ENCODE measurements around the gene TNNC1.

The TNNC1 gene

DNA sequence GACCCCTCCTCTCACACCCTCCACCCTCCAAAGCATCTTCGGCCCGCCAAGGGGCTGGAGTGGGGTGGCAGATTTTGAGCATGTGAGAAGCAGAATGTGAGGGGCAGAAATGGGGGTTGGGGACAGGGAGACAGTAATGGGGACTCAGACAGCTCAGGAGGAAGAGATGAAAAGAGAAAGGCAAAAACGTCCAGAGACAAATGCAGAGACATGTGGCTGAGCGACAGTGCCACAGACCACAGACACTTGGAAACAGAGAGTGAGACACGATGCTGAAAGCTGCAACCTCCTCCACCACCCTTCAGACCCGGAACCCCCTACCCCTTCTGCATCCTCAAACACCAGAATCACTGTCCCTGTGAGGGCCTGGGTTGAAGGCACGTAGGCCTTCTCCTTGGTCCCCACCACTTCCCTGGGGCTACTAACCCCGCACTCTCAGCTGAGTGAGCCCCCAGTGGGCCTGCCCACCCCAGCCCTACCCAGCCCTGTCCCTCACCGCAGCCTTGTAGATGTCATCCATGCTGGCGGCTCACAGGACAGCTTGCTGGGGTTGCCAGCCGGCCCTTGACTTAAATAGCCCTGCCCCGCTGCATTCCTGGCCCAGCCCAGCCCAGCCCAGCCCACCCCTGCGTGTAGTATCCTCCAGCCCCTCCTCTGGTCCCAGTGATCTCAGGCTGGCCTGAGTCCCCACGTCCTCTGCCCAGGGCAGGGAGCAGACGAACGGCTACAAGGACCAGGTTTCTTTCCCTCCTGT lies at the start of gene TNNC1:
Gene TNNC1, minus strand, starts transcription at position 546 of the 754 bp plus-strand sequence. Its CDS starts 26 bp downstream, at position 520.
- no peak for DNase-seq (ENCODE audit: low read depth in 2 of 2)

GRCh38 chr3:52502808-52503350 lies 49.0 kb upstream of the TNNC1 start:
- DNase-seq (ENCODE audit: low read depth in 2 of 2): no peak

DNA sequence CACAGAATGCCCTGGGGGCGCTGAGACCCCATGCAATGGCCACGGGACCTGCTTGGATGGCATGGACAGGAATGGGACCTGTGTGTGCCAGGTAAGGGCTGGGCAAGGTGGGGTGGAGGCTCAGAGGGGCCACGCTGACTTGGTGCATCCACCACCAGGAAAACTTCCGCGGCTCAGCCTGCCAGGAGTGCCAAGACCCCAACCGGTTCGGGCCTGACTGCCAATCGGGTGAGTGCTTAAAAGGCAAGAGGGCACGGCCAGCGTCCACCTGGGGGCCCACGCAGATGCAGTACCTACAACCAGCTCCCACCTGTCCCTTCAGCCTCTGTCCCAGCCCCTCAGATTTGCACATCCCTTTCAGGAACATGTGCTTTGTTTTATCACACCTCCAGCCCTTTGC lies 48.2 kb upstream of the TNNC1 start:
- no peak for DNase-seq (ENCODE audit: low read depth in 2 of 2)

GRCh38 chr3:52501046-52501445 lies 47.2 kb upstream of the TNNC1 start:
- DNase-seq (ENCODE audit: low read depth in 2 of 2): no peak

- DNase-seq (ENCODE audit: low read depth in 2 of 2): no peak
Observed at GRCh38 chr3:52498137-52499054, 44.6 kb upstream of the TNNC1 start.

GRCh38 chr3:52495777-52496602 lies 42.1 kb upstream of the TNNC1 start:
- no peak for DNase-seq (ENCODE audit: low read depth in 2 of 2)

DNA sequence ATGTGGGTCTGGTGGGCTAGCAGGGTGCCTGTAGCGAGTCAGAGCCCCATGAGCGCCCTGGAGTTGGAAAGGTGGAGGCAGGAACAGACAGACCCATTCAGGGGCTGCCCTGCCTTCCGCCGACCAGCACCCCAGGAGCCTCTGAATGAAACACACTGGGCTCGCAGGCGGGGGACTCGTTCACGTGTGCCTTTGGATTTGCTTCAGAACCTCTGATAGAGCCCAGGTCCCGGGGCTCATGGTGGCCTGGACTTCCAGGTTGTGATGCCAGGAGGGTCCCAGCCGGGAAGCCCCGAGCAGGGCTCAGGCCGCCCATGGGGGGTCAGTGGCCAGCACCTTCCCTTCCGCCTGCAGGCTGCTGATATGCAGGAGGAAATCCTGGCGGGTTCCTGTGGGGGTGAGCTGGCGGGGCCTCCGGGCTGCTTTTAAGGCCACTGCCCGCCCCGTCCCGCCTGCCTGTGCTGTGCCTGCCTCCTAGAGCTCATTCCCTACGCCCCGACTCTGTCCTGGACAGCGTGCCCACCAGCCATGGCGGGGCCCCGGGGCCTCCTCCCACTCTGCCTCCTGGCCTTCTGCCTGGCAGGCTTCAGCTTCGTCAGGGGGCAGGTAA lies 41.1 kb upstream of the TNNC1 start, which contains the start of gene STAB1:
Gene STAB1, plus strand, starts transcription at position 453 of the 610 bp plus-strand sequence. Its CDS starts 76 bp downstream, at position 529.
- DNase-seq (ENCODE audit: low read depth in 2 of 2): no peak

- no peak for DNase-seq (ENCODE audit: low read depth in 2 of 2)
Observed at GRCh38 chr3:52494445-52494844, 40.6 kb upstream of the TNNC1 start.

- no peak for DNase-seq (ENCODE audit: low read depth in 2 of 2)
Observed at GRCh38 chr3:52493232-52494017, 39.6 kb upstream of the TNNC1 start.

DNA sequence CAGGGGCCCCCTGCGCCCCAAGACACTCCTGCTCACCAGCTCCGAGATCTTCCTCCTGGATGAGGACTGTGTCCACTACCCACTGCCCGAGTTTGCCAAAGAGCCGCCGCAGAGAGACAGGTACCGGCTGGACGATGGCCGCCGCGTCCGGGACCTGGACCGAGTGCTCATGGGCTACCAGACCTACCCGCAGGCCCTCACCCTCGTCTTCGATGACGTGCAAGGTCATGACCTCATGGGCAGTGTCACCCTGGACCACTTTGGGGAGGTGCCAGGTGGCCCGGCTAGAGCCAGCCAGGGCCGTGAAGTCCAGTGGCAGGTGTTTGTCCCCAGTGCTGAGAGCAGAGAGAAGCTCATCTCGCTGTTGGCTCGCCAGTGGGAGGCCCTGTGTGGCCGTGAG lies 38.2 kb upstream of the TNNC1 start:
- no peak for DNase-seq (ENCODE audit: low read depth in 2 of 2)

DNA sequence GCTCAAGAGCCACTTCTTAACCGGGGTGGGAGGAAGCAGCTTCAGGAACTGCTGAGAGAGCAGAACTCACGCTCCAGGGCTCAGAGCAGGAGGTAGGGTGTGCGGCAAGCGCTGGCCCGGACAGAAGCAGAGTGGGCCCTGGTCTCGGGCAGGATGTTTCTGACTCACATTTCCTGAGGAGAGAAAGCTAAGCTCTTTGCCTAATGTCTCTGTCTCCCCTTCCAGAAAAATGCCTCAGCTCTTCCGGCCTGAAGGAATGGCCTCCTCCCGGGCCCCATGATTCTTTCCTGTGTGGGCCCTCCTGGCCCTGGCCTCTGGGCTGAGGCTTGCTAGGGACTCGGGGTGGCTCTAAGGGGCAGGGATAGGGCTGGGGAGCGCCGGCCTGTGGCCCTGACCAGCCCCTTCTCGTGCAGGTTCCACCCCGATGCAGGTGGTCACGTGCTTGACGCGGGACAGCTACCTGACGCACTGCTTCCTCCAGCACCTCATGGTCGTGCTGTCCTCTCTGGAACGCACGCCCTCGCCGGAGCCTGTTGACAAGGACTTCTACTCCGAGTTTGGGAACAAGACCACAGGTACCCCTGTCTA lies 37.2 kb upstream of the TNNC1 start:
- DNase-seq (ENCODE audit: low read depth in 2 of 2): no peak

DNA sequence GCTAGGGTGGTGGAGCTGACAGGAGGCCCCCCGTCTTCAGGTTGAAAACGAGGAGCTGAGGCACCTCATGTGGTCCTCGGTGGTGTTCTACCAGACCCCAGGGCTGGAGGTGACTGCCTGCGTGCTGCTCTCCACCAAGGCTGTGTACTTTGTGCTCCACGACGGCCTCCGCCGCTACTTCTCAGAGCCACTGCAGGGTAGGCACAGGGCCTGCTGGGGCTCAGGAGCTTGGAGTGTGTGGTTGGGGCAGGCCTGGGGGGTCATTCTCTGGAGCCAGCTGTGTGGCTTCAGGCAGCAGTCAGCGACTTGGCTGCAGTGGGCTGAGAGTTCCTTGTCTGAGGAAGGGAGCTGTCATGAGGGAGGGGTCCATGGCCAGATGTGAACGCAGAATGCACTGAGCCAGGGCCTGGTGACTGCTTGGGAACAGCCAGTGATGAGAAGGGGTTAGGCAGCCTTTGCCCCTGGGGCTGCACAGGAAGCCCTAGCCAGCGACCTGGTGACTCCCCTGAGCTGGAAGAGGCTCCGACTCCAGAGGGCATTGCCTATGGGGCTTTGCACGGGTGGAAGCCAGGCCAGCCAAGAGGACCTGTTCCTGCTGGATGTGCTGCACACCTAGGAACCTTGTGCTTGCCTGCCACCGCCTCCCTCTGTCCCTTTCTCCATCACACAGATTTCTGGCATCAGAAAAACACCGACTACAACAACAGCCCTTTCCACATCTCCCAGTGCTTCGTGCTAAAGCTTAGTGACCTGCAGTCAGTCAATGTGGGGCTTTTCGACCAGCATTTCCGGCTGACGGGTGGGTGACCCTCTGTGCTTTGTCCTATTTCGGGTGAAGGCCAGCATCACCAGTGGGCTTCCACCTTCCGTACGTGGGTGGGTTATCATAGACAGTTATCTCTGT lies 36.4 kb upstream of the TNNC1 start:
- no peak for DNase-seq (ENCODE audit: low read depth in 2 of 2)

DNA sequence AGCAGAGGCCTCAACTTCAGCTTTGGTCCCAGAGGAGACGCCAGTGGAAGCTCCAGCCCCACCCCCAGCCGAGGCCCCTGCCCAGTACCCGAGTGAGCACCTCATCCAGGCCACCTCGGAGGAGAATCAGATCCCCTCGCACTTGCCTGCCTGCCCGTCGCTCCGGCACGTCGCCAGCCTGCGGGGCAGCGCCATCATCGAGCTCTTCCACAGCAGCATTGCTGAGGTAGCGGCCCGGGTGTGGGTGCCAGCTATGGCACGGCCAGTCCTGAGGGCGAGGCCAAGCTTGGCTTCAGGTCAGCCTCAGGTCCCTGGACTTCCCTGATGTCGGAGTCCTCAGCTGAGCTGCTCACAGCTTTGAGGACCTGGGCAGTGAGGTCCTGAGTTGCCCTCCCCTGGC lies 35.6 kb upstream of the TNNC1 start:
- no peak for DNase-seq (ENCODE audit: low read depth in 2 of 2)

GRCh38 chr3:52488746-52489145 lies 34.9 kb upstream of the TNNC1 start:
- DNase-seq (ENCODE audit: low read depth in 2 of 2): no peak

DNA sequence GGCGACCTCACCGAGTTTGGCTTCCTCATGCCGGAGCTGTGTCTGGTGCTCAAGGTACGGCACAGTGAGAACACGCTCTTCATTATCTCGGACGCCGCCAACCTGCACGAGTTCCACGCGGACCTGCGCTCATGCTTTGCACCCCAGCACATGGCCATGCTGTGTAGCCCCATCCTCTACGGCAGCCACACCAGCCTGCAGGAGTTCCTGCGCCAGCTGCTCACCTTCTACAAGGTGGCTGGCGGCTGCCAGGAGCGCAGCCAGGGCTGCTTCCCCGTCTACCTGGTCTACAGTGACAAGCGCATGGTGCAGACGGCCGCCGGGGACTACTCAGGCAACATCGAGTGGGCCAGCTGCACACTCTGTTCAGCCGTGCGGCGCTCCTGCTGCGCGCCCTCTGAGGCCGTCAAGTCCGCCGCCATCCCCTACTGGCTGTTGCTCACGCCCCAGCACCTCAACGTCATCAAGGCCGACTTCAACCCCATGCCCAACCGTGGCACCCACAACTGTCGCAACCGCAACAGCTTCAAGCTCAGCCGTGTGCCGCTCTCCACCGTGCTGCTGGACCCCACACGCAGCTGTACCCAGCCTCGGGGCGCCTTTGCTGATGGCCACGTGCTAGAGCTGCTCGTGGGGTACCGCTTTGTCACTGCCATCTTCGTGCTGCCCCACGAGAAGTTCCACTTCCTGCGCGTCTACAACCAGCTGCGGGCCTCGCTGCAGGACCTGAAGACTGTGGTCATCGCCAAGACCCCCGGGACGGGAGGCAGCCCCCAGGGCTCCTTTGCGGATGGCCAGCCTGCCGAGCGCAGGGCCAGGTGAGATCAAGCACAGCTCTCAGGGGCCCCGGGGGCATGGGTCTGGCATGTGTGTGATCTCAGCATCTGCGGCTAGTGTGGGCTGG lies 34.2 kb upstream of the TNNC1 start:
- DNase-seq (ENCODE audit: low read depth in 2 of 2): no peak

DNA sequence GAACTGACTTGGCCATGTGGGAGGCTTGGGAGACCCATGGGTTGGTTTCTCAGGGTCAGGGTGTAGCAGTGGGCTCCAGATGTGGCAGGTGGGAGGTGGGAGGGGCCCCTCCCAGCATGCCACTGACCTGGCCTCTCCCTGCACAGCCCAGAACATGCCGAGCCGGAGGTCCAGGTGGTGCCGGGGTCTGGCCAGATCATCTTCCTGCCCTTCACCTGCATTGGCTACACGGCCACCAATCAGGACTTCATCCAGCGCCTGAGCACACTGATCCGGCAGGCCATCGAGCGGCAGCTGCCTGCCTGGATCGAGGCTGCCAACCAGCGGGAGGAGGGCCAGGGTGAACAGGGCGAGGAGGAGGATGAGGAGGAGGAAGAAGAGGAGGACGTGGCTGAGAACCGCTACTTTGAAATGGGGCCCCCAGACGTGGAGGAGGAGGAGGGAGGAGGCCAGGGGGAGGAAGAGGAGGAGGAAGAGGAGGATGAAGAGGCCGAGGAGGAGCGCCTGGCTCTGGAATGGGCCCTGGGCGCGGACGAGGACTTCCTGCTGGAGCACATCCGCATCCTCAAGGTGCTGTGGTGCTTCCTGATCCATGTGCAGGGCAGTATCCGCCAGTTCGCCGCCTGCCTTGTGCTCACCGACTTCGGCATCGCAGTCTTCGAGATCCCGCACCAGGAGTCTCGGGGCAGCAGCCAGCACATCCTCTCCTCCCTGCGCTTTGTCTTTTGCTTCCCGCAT lies 33.4 kb upstream of the TNNC1 start:
- no peak for DNase-seq (ENCODE audit: low read depth in 2 of 2)

Data from stimulated activated CD8-positive, alpha-beta memory T cell treated with anti-CD3 and anti-CD28 coated beads, Interleukin-2, amount 100 ng/mL, for 1 hour (primary cell).